GM12865 (cell line): Measurements from ENCODE around the gene PLA2R1.

Experiments used
- DNase-seq: peaks from one replicate; pipeline ENCODE4 v3.0.0; 2010; ENCODE audit warnings: low read depth
- H3K4me3 ChIP-seq: 2 replicates; pipeline ENCODE4 v1.5.1; 2011; ENCODE audit warnings: mild to moderate bottlenecking, low read depth, low read length, control low read depth
- TF ChIP-seq, protein P1 (sequence below): IDR thresholded peaks from 2 replicates; pipeline ENCODE4 v1.5.1; 2011; ENCODE audit warnings: low read length, control low read depth, low read depth, inconsistent platforms; ENCODE audit not compliant: insufficient read depth; ENCODE audit errors: missing control alignments

PLA2R1 gene

DNA sequence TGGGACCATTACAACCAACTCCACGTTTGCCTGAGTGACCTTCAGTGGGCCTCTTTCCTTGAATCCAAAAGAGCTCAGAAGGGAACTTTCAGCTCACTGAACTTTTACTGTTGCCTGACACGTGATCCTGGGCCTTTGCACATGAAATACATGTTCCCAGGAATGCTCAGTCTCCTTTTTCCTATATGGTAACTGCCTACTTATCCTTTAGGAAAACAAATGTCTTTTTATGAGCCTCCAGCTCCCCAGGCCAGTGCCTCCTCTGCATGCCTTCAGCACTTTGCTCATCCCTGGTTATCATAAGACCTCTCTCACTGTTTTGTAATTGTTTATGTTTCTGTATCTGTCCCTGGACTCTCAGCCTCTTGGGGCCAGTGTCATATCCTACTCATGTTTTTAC lies 5.1 kb downstream of the PLA2R1 start:
- no peak for DNase-seq

DNA sequence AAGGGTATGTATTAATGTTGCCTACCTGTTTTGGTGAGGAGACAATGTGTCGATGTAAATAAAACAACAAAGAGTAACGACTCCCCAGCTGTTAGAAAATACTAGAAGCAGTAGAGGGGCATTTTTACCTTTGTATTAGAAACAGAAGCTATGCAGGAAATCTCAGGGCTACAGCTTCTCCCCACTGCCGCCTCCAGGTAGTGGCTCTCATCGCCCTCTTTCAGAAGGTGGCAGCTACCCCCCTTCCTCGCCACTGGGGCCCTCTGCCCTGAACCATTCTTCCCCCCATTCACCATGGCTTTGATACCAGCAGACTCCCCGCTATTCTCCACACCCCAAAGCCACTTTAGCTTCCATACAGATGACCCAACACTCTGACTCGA lies 6.7 kb downstream of the PLA2R1 start:
- DNase-seq = no peak
- H3K4me3 ChIP-seq = no peak overlapping the region
- TF ChIP-seq, protein P1, sequence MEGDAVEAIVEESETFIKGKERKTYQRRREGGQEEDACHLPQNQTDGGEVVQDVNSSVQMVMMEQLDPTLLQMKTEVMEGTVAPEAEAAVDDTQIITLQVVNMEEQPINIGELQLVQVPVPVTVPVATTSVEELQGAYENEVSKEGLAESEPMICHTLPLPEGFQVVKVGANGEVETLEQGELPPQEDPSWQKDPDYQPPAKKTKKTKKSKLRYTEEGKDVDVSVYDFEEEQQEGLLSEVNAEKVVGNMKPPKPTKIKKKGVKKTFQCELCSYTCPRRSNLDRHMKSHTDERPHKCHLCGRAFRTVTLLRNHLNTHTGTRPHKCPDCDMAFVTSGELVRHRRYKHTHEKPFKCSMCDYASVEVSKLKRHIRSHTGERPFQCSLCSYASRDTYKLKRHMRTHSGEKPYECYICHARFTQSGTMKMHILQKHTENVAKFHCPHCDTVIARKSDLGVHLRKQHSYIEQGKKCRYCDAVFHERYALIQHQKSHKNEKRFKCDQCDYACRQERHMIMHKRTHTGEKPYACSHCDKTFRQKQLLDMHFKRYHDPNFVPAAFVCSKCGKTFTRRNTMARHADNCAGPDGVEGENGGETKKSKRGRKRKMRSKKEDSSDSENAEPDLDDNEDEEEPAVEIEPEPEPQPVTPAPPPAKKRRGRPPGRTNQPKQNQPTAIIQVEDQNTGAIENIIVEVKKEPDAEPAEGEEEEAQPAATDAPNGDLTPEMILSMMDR = no peak

More for the DNA sequence above, 5.1 kb downstream of the PLA2R1 start:
- H3K4me3 ChIP-seq = no peak overlapping the region
- TF ChIP-seq, protein P1 = no peak

DNA sequence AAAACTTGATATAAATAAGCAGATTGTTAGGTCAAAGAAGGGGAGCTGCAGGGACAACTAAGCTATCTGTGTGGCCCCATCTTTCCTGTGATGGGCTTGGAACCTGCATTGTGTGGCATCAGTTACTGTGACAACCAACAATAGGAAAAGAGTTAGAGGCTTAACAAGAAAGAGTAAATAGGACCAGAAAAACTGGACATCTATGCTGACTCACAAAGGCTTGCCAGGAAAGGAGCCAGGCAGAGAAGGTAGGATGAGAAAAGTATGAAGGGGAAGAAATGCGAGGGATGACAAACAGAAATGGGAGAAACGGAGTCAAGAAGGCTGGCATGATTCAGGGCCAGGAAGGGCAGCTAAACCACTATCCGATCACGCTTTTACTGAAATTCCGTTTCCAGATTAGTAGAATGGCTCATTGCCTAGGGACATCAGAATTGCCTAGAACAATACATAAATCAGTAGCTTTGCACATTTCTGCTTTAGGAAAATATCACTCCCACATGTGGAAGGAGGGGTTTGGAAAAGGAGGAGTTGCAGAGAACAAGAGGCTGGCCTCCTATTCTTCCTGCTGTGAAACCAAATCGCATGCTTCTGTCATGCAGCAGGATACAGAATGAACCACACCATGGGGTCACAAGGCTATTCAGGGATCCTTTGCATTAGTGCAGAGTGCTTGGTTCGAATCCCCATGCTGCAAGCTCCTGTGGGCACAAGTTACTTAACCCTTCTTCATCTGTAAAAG lies 7.3 kb downstream of the PLA2R1 start:
- TF ChIP-seq, protein P1 = no peak
- no peak overlapping the region for H3K4me3 ChIP-seq
- DNase-seq = no peak

DNA sequence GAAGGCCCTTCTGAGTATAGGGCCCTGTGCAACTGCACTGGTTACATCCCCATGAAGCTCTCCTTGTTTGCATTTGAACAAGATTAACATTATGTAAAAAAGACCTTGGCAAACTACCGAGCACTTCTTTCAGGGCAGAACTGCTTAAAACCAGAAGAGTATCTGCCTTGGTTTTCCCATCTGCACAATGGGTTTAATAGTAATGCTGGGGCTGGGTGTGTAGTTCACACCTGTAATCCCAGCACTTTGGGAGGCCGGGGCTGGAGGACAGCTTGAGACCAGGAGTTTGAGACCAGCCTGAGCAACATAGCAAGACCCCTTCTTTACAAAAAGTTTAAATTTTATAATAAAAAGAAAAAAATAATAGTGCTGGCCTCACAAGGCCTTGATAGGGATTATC lies 8.5 kb downstream of the PLA2R1 start:
- TF ChIP-seq, protein P1 = no peak
- H3K4me3 ChIP-seq = no peak overlapping the region
- DNase-seq = no peak

DNA sequence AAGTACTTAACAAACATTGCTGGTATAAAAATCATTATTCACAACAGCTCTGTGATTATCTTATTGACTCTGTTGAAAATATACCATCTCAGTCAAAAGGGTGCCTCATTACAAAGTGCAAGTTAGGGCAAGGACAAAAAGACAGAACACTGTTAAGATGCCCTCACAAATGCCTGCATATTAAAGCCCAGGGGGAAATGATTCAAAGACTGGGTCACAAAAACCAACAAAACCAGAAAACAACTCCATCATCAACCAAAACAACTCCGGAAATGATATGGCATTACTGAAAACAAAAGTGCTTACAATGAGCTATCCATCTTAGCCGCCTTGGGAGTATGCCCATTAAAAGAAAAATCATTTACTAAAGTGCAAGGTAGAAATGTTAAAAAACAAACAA lies 9.9 kb downstream of the PLA2R1 start:
- no peak for DNase-seq
- no peak overlapping the region for H3K4me3 ChIP-seq
- TF ChIP-seq, protein P1 = no peak

DNA sequence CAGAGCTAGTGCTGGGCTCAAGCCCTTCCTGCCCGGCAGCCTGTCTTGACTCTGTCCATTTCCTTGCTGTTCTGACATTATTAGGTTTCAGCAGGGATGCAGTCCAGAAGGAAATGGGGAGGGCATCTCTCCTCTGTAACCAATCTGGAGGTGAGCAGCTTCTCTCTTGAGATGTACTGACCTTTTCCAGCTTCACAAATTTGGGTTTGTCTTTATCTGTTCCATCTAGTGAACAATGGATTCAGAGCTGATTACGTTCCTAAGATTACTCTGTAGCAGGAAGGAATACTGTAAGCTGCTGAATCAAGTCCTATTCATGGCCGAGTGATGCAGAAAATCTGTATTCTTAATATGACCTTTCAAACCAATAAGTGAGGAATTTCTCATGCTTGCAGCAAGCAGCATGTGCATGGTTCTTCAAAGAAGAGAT lies 11.0 kb downstream of the PLA2R1 start:
- no peak for DNase-seq
- TF ChIP-seq, protein P1 = no peak

DNA sequence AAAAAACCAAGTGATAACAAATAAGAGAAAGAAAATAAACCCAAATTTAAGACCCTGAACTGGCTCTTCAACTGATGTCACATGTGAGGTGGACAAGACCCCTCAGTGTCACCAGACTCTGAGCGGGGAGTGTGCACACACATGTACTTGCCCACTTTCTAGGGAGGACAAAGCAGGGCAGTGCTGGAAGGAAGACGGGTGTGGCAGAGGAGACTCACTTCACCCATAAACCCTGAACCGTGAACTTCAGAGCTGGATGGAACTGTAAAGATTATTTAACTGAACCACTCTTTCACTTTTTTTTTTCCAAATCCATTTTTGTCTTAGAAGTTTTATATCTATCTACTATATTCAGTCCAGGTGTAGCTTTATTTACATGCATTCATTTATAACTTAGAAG lies 12.3 kb downstream of the PLA2R1 start:
- H3K4me3 ChIP-seq = no peak overlapping the region
- TF ChIP-seq, protein P1 = no peak
- no peak for DNase-seq

More for the DNA sequence above, 11.0 kb downstream of the PLA2R1 start:
- H3K4me3 ChIP-seq = no peak overlapping the region
